C4-2B (cell line): Measurements from ENCODE around the gene TENM4.

ENCODE experiments used
- H3K27ac ChIP-seq: fragments of 450-650 bp; 2 replicates; pipeline ENCODE4 v1.5.1; 2017
- CTCF ChIP-seq: fragments of 450-650 bp; conservative IDR thresholded peaks from 2 replicates; pipeline ENCODE4 v1.5.1; 2017; ENCODE audit warnings: mild to moderate bottlenecking
- ZFX ChIP-seq: fragments of 450-650 bp; IDR thresholded peaks from 2 replicates; pipeline ENCODE4 v1.6.1; 2017

TENM4 gene

GRCh38 chr11:79437981-79438630 lies 2.7 kb downstream of the TENM4 start:
- TF ChIP-seq CTCF (no peak), ZFX (no peak)
- H3K27ac ChIP-seq, result no peak overlapping the region

GRCh38 chr11:79437278-79437980 lies 3.4 kb downstream of the TENM4 start:
- H3K27ac ChIP-seq, result no peak overlapping the region
- TF ChIP-seq ZFX, result no peak
- TF ChIP-seq CTCF, result no peak

GRCh38 chr11:79436919-79437277 lies 3.9 kb downstream of the TENM4 start:
- TF ChIP-seq ZFX, result no peak
- no peak for TF ChIP-seq CTCF
- H3K27ac ChIP-seq, result no peak overlapping the region

GRCh38 chr11:79434283-79434682 lies 6.5 kb downstream of the TENM4 start:
- TF ChIP-seq ZFX (no peak), CTCF (no peak)
- no peak overlapping the region for H3K27ac ChIP-seq

- TF ChIP-seq CTCF, result no peak
- TF ChIP-seq ZFX, result no peak
- no peak overlapping the region for H3K27ac ChIP-seq
Measured at GRCh38 chr11:79432138-79432537, 8.7 kb downstream of the TENM4 start.

- no peak overlapping the region for H3K27ac ChIP-seq
- TF ChIP-seq CTCF, result no peak
- TF ChIP-seq ZFX, result no peak
Measured at GRCh38 chr11:79431535-79431934, 9.3 kb downstream of the TENM4 start.

GRCh38 chr11:79430280-79430679 lies 10.6 kb downstream of the TENM4 start:
- TF ChIP-seq ZFX (no peak), CTCF (no peak)
- no peak overlapping the region for H3K27ac ChIP-seq
